ENCODE data around the gene MRPL12.

MRPL12 gene

GRCh38 chr17:81694810-81695209 lies 8.4 kb upstream of the MRPL12 start:
- TF ChIP-seq POLR2AphosphoS5 (IDR thresholded peaks at IDR 0.05; ENCODE audit: low read depth, low read length): no peak
- no peak for TF ChIP-seq POLR2A (IDR thresholded peaks at IDR 0.05; ENCODE audit: low read depth, low read length)
- no peak for TF ChIP-seq TAF1 (IDR thresholded peaks at IDR 0.05; ENCODE audit: borderline replicate concordance, low read depth, low read length)
- FAIRE-seq (no peak), DNase-seq (ENCODE audit: insufficient read length) (no peak)

- no peak for TF ChIP-seq POLR2A (IDR thresholded peaks at IDR 0.05; ENCODE audit: low read depth, low read length)
- TF ChIP-seq POLR2AphosphoS5 (IDR thresholded peaks at IDR 0.05; ENCODE audit: low read depth, low read length): no peak
- TF ChIP-seq TAF1 (IDR thresholded peaks at IDR 0.05; ENCODE audit: borderline replicate concordance, low read depth, low read length): no peak
- FAIRE-seq: no peak
- DNase-seq (ENCODE audit: insufficient read length): no peak
Measured at GRCh38 chr17:81695211-81695610, 8.0 kb upstream of the MRPL12 start.

DNA sequence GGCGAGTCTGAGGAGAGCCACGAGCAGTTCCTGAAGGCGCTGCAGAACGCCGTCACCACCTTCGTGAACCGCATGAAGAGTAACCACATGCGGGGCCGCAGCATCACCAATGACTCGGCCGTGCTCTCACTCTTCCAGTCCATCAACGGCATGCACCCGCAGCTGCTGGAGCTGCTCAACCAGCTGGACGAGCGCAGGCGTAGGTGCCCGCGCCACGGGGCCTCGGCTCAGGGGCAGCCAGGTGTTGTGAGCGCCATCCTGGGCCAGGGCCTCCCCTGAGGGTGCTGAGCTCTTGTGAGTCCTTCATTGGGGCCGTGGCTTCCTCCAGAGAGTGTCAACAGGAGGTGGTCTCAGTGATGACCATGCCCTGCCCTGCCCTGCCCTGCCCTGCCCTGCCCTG lies 7.4 kb upstream of the MRPL12 start:
- TF ChIP-seq TAF1 (IDR thresholded peaks at IDR 0.05; ENCODE audit: borderline replicate concordance, low read depth, low read length) (no peak), POLR2AphosphoS5 (IDR thresholded peaks at IDR 0.05; ENCODE audit: low read depth, low read length) (no peak), POLR2A (IDR thresholded peaks at IDR 0.05; ENCODE audit: low read depth, low read length) (no peak; the same call in 1 of the 2 replicates)
- DNase-seq (ENCODE audit: insufficient read length): no peak
- FAIRE-seq: no peak

DNA sequence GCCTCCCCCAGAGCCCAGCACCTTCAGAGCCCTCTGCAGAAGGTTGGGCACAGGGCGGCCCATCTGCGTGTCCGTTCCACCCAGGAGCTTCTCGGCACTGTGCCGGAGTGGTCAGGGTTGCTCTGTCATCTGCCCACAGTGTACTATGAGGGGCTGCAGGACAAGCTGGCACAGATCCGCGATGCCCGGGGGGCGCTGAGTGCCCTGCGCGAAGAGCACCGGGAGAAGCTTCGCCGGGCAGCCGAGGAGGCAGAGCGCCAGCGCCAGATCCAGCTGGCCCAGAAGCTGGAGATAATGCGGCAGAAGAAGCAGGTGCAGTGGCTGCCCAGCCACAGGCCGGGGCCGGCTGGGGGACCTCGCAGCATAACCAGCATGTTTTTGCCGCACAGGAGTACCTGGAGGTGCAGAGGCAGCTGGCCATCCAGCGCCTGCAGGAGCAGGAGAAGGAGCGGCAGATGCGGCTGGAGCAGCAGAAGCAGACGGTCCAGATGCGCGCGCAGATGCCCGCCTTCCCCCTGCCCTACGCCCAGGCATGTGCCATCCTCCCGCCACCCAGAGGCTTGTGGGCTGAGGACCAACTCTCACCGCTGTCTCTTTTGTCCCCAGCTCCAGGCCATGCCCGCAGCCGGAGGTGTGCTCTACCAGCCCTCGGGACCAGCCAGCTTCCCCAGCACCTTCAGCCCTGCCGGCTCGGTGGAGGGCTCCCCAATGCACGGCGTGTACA lies 6.8 kb upstream of the MRPL12 start:
- DNase-seq (ENCODE audit: insufficient read length) (no peak), FAIRE-seq (no peak)
- TF ChIP-seq POLR2A (IDR thresholded peaks at IDR 0.05; ENCODE audit: low read depth, low read length): 0 out of 2 replicates have a peak, but pooled peaks have one; percentile 23
- no peak for TF ChIP-seq TAF1 (IDR thresholded peaks at IDR 0.05; ENCODE audit: borderline replicate concordance, low read depth, low read length)

GRCh38 chr17:81697261-81698044 lies 5.7 kb upstream of the MRPL12 start:
- TF ChIP-seq POLR2A (IDR thresholded peaks at IDR 0.05; ENCODE audit: low read depth, low read length): no peak
- TF ChIP-seq TAF1 (IDR thresholded peaks at IDR 0.05; ENCODE audit: borderline replicate concordance, low read depth, low read length): no peak
- TF ChIP-seq POLR2AphosphoS5 (IDR thresholded peaks at IDR 0.05; ENCODE audit: low read depth, low read length): no peak
- FAIRE-seq: no peak
- no peak for DNase-seq (ENCODE audit: insufficient read length)

GRCh38 chr17:81700353-81701287 lies 2.5 kb upstream of the MRPL12 start:
- FAIRE-seq (no peak), DNase-seq (ENCODE audit: insufficient read length) (no peak)
- TF ChIP-seq POLR2AphosphoS5 (IDR thresholded peaks at IDR 0.05; ENCODE audit: low read depth, low read length) (peak; percentile 17; the same call in 1 of the 2 replicates), TAF1 (IDR thresholded peaks at IDR 0.05; ENCODE audit: borderline replicate concordance, low read depth, low read length) (no peak), POLR2A (IDR thresholded peaks at IDR 0.05; ENCODE audit: low read depth, low read length) (peak; percentile 59; the same call in 1 of the 2 replicates)

- FAIRE-seq (no peak), DNase-seq (ENCODE audit: insufficient read length) (no peak)
- TF ChIP-seq POLR2A (IDR thresholded peaks at IDR 0.05; ENCODE audit: low read depth, low read length) (0 out of 2 replicates have a peak, but pooled peaks have one; percentile 11), TAF1 (IDR thresholded peaks at IDR 0.05; ENCODE audit: borderline replicate concordance, low read depth, low read length) (no peak), POLR2AphosphoS5 (IDR thresholded peaks at IDR 0.05; ENCODE audit: low read depth, low read length) (no peak; the same call in 1 of the 2 replicates)
Measured at GRCh38 chr17:81701288-81702071, 1.7 kb upstream of the MRPL12 start.

DNA sequence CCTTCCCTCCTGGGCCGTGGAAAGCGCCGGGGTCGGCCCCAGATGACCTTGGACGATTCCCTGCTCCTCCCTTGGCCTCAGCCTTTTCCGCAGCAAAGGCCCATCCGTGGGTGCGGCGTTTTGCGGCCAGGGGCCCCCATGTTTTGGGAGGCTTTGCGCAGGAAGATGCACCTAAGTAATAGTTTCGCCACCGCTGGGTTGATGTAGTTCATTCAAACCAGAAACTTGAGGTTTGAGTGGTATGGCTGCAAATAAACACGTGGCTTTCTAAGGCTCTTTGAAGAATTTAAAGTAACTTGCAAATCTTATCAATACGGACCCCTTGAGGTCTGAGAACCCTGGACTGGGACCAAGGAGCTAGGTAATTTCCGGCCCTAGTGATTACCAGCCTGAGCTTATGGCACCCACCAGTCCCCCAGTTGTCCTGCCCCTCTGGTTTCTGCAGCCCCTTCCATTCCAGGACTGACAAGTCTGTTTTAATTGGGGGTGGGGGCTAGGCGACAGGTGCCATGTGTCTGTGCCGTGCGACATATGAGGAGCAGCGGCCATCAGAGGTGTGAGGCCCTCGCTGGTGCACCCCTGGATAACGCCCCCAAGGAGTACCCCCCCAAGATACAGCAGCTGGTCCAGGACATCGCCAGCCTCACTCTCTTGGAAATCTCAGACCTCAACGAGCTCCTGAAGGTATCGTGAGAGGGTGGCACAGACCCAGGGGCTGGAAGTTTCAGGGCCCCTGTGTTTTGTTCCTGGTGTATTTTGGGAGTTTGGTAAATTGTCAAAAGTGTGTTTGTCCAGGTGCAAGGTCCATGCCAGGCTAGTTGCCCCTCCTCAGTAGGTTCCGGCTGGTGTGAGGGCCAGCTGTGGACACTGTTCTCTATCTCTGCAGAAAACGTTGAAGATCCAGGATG lies 834 bp downstream of the MRPL12 start:
- FAIRE-seq (no peak), DNase-seq (ENCODE audit: insufficient read length) (no peak)
- no peak for TF ChIP-seq TAF1 (IDR thresholded peaks at IDR 0.05; ENCODE audit: borderline replicate concordance, low read depth, low read length)
- no peak for TF ChIP-seq POLR2AphosphoS5 (IDR thresholded peaks at IDR 0.05; ENCODE audit: low read depth, low read length)

DNA sequence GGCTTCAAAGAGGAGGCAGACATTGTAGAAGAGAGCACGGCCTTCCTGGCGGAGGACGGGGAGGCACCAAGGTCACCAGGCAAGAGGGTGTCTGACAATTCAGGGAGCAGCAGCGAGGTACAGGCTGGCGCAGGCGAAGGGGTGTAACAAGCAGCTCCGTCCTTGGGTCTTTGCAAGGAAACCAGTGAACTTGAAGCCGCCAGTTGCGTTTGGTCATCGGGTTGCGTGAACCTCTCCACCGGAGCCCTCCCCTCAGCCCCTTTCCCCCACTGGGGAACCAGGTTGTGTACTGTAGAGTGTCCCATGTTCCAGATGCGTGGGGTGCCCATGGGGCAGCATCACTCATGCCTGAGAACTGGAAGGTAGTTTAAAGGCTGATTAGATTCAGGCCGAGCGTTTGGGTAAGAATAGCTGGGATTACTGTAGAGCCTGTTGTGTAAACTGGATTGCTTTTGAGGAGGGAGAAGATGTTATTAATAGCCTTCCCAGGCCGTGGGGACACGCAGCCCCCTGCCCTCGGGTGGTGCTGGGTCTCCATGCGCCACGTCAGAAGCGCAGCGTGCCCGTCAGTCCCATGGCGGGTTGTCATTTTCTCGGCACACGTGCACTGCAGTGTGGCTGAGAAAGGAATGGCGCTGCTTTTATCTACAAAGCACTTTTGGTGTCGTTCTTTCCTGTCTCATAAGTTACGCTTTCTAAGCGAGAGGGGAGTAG lies 2.5 kb downstream of the MRPL12 start:
- TF ChIP-seq TAF1 (IDR thresholded peaks at IDR 0.05; ENCODE audit: borderline replicate concordance, low read depth, low read length) (no peak), POLR2AphosphoS5 (IDR thresholded peaks at IDR 0.05; ENCODE audit: low read depth, low read length) (0 out of 2 replicates have a peak, but pooled peaks have one; percentile 17), POLR2A (IDR thresholded peaks at IDR 0.05; ENCODE audit: low read depth, low read length) (no peak)
- no peak for FAIRE-seq
- no peak for DNase-seq (ENCODE audit: insufficient read length)
